ENCODE results near the gene POC5.

GRCh38 chr5:75668445-75668844 is 48.8 kb downstream of the POC5 start:
- TF ChIP-seq GATA2 (IDR thresholded peaks at IDR 0.05; ENCODE audit: low read depth, low read length) (no peak), GATA3 (IDR thresholded peaks at IDR 0.05; ENCODE audit: low read depth, low read length) (no peak)
